Natural killer cell (primary cell): ENCODE results near the gene RBFOX1. TPM values are rescaled to one million over a fixed set of nuclear protein-coding genes. Genes with fewer than 3 reads are reported as not detected.

Experiments used
- ATAC-seq, 3 donors: fragments of 150-1000 bp in 2 of 3; fragments of 200-7000 bp in 1 of 3; cut with Tn5 transposase; 1 replicate in 1 of 3; 2 replicates in 2 of 3; pipeline ENCODE4 v1.10.0; 2021; ENCODE audit warnings: mild to moderate bottlenecking in 2 of 3, moderate library complexity in 2 of 3
- DNase-seq, 2 donors: peaks; one replicate each; pipeline versions ENCODE4 v3.0.0 to v3.0.0-alpha.2; 2013 to 2021; ENCODE audit warnings: mixed read lengths in 1 of 2
- H3K27ac ChIP-seq: one replicate; pipeline ENCODE4 v1.5.1; 2013; ENCODE audit warnings: mild to moderate bottlenecking, low read length
- H3K27me3 ChIP-seq: one replicate; pipeline ENCODE4 v1.6.1; 2013; ENCODE audit warnings: low read length; ENCODE audit not compliant: control insufficient read depth, insufficient read depth
- H3K36me3 ChIP-seq: one replicate; pipeline ENCODE4 v1.6.1; 2013; ENCODE audit warnings: low read length; ENCODE audit not compliant: control insufficient read depth, insufficient read depth
- H3K4me1 ChIP-seq: one replicate; pipeline ENCODE4 v1.6.1; 2013; ENCODE audit warnings: low read length; ENCODE audit not compliant: control insufficient read depth, insufficient read depth
- H3K4me3 ChIP-seq: one replicate; pipeline ENCODE4 v1.5.1; 2013; ENCODE audit warnings: low read length
- H3K9me3 ChIP-seq: one replicate; pipeline ENCODE4 v1.6.1; 2013; ENCODE audit warnings: low read length; ENCODE audit not compliant: control insufficient read depth, insufficient read depth
- H3K27ac Mint-ChIP-seq, 2 donors: one replicate each; pipeline ENCODE4 v1.8.0; 2022; ENCODE audit warnings: mild to moderate bottlenecking in 2 of 2, mixed read lengths in 2 of 2, moderate library complexity in 1 of 2
- H3K27me3 Mint-ChIP-seq, 2 donors: one replicate each; pipeline ENCODE4 v1.8.0; 2022; ENCODE audit warnings: low read depth in 2 of 2, mixed read lengths in 2 of 2
- H3K36me3 Mint-ChIP-seq: one replicate; pipeline ENCODE4 v1.8.0; 2022; ENCODE audit warnings: mixed read lengths
- H3K4me1 Mint-ChIP-seq, 2 donors: one replicate each; pipeline ENCODE4 v1.8.0; 2022; ENCODE audit warnings: mixed read lengths in 2 of 2
- H3K4me3 Mint-ChIP-seq: one replicate; pipeline ENCODE4 v1.8.0; 2022; ENCODE audit warnings: mild to moderate bottlenecking, moderate library complexity, mixed read lengths
- H3K9me3 Mint-ChIP-seq, 2 donors: one replicate each; pipeline ENCODE4 v1.8.0; 2022; ENCODE audit warnings: mixed read lengths in 2 of 2
- CTCF ChIP-seq: fragments of 200-600 bp; IDR thresholded peaks from one replicate; pipeline ENCODE4 v1.8.0; 2022; ENCODE audit warnings: antibody characterized with exemption
- WGBS: methylation state at CpG from one replicate; pipeline ENCODE4 v1.1.7; 2013; ENCODE audit warnings: missing lambda C conversion rate; ENCODE audit not compliant: insufficient coverage; 5-methylcytosine and 5-hydroxymethylcytosine counted together
- intact Hi-C: fragments of 100-400 bp; cut with micrococcal nuclease; formaldehyde crosslinking; loops from one replicate; pipeline ENCODE4 v1.14.2; 2022
- total RNA-seq, 4 donors: library from RNA; stranded (reverse); fragments of 120-200 nt in 1 of 4; gene quantifications; one replicate each; pipeline versions ENCODE4 v1.2.3 to v1.2.4, GENCODE V29; 2013 to 2022

Gene RBFOX1
- total RNA-seq, 3 donors from 2014 or later (not counting 1 experiment from before 2014, with no cell fraction given), result not detected

- Mint-ChIP-seq H3K4me3 (no peak overlapping the region), H3K27ac (no peak overlapping the region), H3K27me3 (no peaks in the 10 kb centered on the region), H3K9me3 (peaks cover 6% of the 10 kb centered on the region in 2 donors), H3K36me3 (no peaks in the 10 kb centered on the region), H3K4me1 (no peaks in the 10 kb centered on the region)
- no peak for ATAC-seq
- H3K27me3 ChIP-seq, result no peaks in the 10 kb centered on the region
- H3K9me3 ChIP-seq, result no peaks in the 10 kb centered on the region
- no peaks in the 10 kb centered on the region for H3K4me1 ChIP-seq
- H3K27ac ChIP-seq, result no peak overlapping the region
- no peak for DNase-seq
- H3K36me3 ChIP-seq, result no peaks in the 10 kb centered on the region
- no peak for TF ChIP-seq CTCF
- H3K4me3 ChIP-seq, result no peak overlapping the region
- intact Hi-C loops, result no loop called here
- 81% methylated on average over 6 of the region's 6 CpGs for whole genome bisulfite sequencing
Observed at GRCh38 chr16:7605812-7606211, 273.2 kb downstream of the RBFOX1 start.

- no peaks in the 10 kb centered on the region for H3K36me3 Mint-ChIP-seq
- H3K4me3 Mint-ChIP-seq, result no peak overlapping the region
- Histone ChIP-seq H3K27ac (no peak overlapping the region), H3K27me3 (no peaks in the 10 kb centered on the region), H3K4me1 (no peaks in the 10 kb centered on the region), H3K9me3 (no peaks in the 10 kb centered on the region), H3K4me3 (no peak overlapping the region), H3K36me3 (no peaks in the 10 kb centered on the region)
- H3K27me3 Mint-ChIP-seq, result no peaks in the 10 kb centered on the region
- no peak overlapping the region for H3K27ac Mint-ChIP-seq
- peaks cover 2 to 4% of the 10 kb centered on the region in 2 donors for H3K9me3 Mint-ChIP-seq
- TF ChIP-seq CTCF, result no peak
- H3K4me1 Mint-ChIP-seq, result no peaks in the 10 kb centered on the region
- no peak for ATAC-seq
- no peak for DNase-seq
- WGBS, result 80% methylated on average over 7 of the region's 8 CpGs
- intact Hi-C loops, result no loop called here
Observed at GRCh38 chr16:7612671-7613070, 280.0 kb downstream of the RBFOX1 start.

- no peak for DNase-seq
- H3K4me3 Mint-ChIP-seq, result no peak overlapping the region
- H3K4me1 ChIP-seq, result no peaks in the 10 kb centered on the region
- H3K36me3 ChIP-seq, result no peaks in the 10 kb centered on the region
- intact Hi-C loops, result no loop called here
- H3K27me3 Mint-ChIP-seq, result no peaks in the 10 kb centered on the region
- no peak for TF ChIP-seq CTCF
- ATAC-seq, result no peak
- H3K9me3 Mint-ChIP-seq, result peaks cover 4 to 5% of the 10 kb centered on the region in 2 donors
- 56% methylated on average over 1 of the region's 2 CpGs for WGBS
- no peaks in the 10 kb centered on the region for H3K27me3 ChIP-seq
- no peaks in the 10 kb centered on the region for H3K9me3 ChIP-seq
- H3K4me3 ChIP-seq, result no peak overlapping the region
- no peak overlapping the region for H3K27ac ChIP-seq
- no peaks in the 10 kb centered on the region for H3K36me3 Mint-ChIP-seq
- no peak overlapping the region for H3K27ac Mint-ChIP-seq
- no peaks in the 10 kb centered on the region for H3K4me1 Mint-ChIP-seq
Observed at GRCh38 chr16:7613518-7613917, 280.9 kb downstream of the RBFOX1 start.

- TF ChIP-seq CTCF, result no peak
- intact Hi-C loops, result no loop called here
- Histone ChIP-seq H3K9me3 (no peaks in the 10 kb centered on the region), H3K36me3 (no peaks in the 10 kb centered on the region), H3K27ac (no peak overlapping the region), H3K4me1 (no peaks in the 10 kb centered on the region), H3K4me3 (no peak overlapping the region), H3K27me3 (no peaks in the 10 kb centered on the region)
- Mint-ChIP-seq H3K9me3 (peaks cover 4 to 5% of the 10 kb centered on the region in 2 donors), H3K27ac (no peak overlapping the region), H3K4me3 (no peak overlapping the region), H3K36me3 (no peaks in the 10 kb centered on the region), H3K4me1 (no peaks in the 10 kb centered on the region), H3K27me3 (no peaks in the 10 kb centered on the region)
- DNase-seq (no peak), ATAC-seq (no peak)
- 69% methylated on average over 7 of the region's 7 CpGs for WGBS
Observed at GRCh38 chr16:7614021-7614795, 281.6 kb downstream of the RBFOX1 start.
